ENCODE data around the gene PRADC1.

The PRADC1 gene

DNA sequence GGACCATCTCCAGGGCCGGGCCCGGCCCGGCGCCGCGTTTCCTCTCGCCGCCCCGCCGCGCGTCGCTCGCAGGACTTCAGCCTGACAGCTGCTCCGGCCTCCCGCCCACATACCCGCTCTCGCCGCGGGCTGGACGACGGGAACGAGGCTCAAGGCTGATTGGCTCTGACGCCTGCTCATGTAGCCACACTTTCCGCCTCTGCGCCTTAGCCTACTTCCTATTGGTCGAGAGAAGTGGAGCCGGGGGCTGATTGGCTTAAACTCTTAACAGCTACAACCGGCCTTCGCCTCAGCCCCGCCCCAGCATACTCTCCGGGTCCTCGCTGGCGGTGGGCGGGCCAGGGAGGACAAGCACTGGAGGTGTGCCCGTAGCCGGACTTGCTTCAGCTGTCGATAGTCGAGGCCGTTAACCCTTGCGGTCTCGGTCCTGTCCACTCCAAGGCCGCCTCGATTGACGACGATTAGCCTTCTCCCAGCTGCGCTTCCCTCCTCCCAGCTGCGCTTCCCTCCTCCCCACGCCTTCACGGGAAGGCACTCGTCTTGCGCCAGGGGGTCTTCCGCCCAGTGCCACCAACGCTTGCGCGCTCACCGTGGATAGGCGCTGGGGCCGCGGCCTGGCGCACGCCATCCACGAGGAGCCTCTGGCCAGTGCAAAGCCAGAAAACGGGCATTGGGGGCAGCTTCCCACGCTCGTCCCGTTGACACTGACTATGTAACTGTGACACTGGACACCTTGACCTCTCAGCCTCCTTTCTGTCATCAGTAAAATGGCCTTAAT, at the start of gene PRADC1:
TSS of gene PRADC1 (minus strand) at position 86 of the 778 bp plus-strand sequence. CDS start at position 7, 79 bp downstream.
- TF ChIP-seq, protein P1, sequence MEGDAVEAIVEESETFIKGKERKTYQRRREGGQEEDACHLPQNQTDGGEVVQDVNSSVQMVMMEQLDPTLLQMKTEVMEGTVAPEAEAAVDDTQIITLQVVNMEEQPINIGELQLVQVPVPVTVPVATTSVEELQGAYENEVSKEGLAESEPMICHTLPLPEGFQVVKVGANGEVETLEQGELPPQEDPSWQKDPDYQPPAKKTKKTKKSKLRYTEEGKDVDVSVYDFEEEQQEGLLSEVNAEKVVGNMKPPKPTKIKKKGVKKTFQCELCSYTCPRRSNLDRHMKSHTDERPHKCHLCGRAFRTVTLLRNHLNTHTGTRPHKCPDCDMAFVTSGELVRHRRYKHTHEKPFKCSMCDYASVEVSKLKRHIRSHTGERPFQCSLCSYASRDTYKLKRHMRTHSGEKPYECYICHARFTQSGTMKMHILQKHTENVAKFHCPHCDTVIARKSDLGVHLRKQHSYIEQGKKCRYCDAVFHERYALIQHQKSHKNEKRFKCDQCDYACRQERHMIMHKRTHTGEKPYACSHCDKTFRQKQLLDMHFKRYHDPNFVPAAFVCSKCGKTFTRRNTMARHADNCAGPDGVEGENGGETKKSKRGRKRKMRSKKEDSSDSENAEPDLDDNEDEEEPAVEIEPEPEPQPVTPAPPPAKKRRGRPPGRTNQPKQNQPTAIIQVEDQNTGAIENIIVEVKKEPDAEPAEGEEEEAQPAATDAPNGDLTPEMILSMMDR (IDR thresholded peaks at IDR 0.05; ENCODE audit: insufficient read depth, low read depth, low read length, missing control alignments): no peak
- H3K4me3 ChIP-seq (ENCODE audit: low read length): peak within 1 kb of the TSS; percentile 83
- DNase-seq (ENCODE audit: low read depth): peak; percentile 100

DNA sequence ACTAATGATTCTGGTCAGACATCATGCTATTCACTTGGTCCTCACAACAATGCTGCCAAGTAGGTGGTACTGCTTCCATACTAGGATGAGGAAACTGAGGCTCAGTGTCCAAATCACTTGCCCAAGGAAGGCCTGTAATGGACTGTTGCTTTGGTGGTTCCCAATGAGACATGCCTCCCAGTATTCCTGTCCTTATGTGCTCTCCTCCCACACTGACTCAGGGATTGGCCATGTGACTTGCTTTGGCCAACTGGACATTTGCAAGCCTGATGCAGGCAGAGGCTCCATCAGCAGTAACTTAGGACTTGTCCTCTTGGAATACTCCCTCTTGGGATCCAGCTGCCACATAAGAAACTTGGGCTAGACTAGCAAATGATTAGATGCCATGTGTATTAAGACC, 48.2 kb upstream of the PRADC1 start:
- no peak overlapping the region for H3K4me3 ChIP-seq (ENCODE audit: low read length)
- DNase-seq (ENCODE audit: low read depth): no peak
- TF ChIP-seq, protein P1 (IDR thresholded peaks at IDR 0.05; ENCODE audit: insufficient read depth, low read depth, low read length, missing control alignments): no peak

DNA sequence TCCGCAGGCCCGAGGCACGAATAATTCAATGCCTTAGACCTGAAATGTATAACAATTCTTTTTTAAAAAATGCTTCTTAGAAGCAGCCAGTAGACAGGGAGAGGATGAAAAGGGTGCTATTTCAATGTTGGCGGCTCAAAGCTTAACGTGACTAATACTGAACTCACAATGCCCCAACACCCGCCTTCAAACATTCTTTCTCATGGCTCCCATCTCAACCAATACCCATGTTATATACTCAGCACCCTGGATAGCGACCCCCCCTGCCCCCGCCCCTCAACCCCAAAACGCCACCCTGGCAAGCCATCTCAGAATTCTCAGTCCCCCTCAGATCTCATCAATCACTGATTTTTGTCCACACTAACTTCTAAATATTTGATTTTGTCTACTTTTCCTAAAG, 46.8 kb upstream of the PRADC1 start:
- H3K4me3 ChIP-seq (ENCODE audit: low read length): no peak overlapping the region
- peak; percentile 27 for DNase-seq (ENCODE audit: low read depth)
- TF ChIP-seq, protein P1 (IDR thresholded peaks at IDR 0.05; ENCODE audit: insufficient read depth, low read depth, low read length, missing control alignments): no peak

DNA sequence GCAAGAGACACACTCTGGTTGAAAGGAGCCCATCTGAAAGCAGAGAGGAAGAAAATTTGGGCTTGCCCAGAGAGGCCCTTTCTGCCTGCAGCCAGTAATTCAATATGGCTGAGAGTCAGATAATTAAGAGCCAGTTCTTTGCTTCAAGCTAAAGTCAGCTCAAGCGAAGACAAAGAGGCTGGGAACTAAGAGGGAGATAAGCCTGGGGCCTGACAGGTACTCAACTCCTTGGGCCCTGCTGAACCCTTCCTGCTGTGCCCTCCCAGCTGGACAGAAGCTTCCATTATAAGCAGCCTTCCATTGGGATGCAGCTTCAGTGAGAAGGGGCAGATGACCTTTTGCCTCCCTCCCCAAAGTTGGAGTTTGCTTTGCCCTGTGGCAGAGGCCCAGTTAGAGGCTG, 39.2 kb upstream of the PRADC1 start:
- DNase-seq (ENCODE audit: low read depth): no peak
- H3K4me3 ChIP-seq (ENCODE audit: low read length): no peak overlapping the region
- TF ChIP-seq, protein P1 (IDR thresholded peaks at IDR 0.05; ENCODE audit: insufficient read depth, low read depth, low read length, missing control alignments): no peak

DNA sequence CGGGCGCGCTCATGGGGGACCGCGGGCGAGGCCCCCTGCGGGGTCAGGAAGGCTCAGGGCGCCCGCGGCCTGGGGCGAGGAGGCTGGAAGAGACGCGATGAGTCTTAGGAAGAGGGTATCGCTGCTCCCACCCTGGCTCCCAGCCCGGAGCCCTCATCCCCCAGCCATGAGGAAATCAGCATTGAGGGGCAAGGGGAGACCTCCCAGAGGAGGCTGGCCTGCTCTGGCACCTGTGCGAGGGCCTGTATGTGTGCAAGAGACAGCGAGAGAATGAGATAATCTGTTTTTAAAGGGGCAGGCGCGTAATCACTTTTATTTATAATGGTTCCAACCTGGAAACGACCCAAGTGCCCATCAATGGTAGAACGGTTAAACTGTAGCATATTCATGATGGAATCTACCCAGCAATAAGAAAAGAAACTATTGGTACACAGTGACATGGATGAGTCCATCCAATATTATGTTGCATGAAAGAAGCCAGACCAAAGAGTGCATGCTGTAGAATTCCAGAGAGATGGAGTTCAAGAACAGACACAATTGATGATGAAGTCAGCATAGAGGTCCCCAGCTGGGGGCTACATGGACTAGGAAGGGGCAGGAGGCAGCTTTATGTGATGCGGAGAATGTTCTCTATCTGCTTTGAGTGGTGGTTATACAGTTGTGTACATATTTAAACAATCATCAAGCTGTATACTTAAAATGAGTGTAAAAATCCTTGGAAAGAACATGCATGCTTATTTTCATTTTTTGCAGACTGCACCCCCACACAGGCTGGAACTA, 36.8 kb upstream of the PRADC1 start:
- H3K4me3 ChIP-seq (ENCODE audit: low read length): peak overlapping the region; percentile 45
- no peak for DNase-seq (ENCODE audit: low read depth)
- TF ChIP-seq, protein P1 (IDR thresholded peaks at IDR 0.05; ENCODE audit: insufficient read depth, low read depth, low read length, missing control alignments): no peak

DNA sequence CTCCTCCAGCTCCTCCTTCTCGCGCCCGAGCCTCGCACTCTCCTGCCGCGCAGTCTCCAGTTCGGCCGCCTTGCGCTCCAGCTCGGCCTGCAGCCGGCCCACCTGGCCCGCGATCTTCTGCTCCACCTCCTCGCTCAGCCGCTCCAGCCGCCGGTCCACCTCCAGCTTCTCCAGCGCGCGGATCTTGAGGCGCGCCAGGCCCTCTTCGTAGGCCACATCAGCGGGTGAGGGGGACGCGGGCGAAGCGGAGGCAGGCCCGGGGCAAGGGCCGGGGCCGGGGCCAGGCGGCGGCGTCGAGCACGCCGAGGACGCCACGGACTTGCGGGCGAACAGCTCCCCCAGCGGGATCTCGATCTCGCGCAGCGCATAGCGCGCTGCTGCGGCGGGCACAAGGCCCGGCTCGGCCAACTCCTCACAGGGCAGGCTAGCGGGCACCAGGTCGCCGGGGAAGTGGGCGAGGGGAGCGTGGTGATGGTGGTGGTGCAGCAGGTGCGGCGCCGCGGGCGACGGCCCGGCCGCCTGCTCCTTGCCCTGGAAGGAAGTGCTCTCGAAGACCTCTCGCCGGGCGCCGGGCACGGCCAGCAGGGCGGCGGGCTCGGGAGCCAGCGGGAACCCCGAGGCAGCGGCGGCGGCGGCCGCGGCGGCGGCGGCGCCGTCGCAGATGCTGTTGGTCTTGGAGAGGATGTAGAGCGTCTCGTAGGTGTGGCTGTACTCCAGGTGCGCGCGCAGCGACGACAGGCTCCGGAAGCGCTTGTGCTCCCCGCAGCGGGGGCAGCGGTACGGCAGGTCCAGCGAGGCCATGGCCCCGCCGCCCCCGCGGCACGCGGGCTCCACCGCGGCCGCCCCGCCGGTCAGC, 36.0 kb upstream of the PRADC1 start:
- peak overlapping the region; percentile 49 for H3K4me3 ChIP-seq (ENCODE audit: low read length)
- TF ChIP-seq, protein P1 (IDR thresholded peaks at IDR 0.05; ENCODE audit: insufficient read depth, low read depth, low read length, missing control alignments): peak; percentile 28
- DNase-seq (ENCODE audit: low read depth): peak; percentile 77
